K562 (cell line): ENCODE data around the gene SEMA6B. TPM values are rescaled to one million over a fixed set of nuclear protein-coding genes. Genes with fewer than 3 reads are reported as not detected.

Source experiments
- CTBP1 ChIP-seq: fragments of 450-650 bp; IDR thresholded peaks from 2 replicates; pipeline ENCODE4 v1.6.1; 2016; ENCODE audit warnings: borderline replicate concordance
- MAFK ChIP-seq: IDR thresholded peaks from 2 replicates; pipeline ENCODE4 v1.6.1; 2011; ENCODE audit warnings: low read length, improper control_type of control experiment
- NCOA4 ChIP-seq: fragments of 450-650 bp; IDR thresholded peaks from 2 replicates; pipeline ENCODE4 v1.6.1; 2018; ENCODE audit warnings: mild to moderate bottlenecking; ENCODE audit not compliant: partially characterized antibody
- NCOR1 ChIP-seq: fragments of 450-650 bp; IDR thresholded peaks from 2 replicates; pipeline ENCODE4 v1.6.1; 2016; ENCODE audit warnings: mild to moderate bottlenecking, moderate library complexity
- NR2F6 ChIP-seq: fragments of 450-650 bp; formaldehyde crosslinking; IDR thresholded peaks from 2 replicates; pipeline ENCODE4 v1.4.0; 2020; ENCODE audit warnings: mild to moderate bottlenecking
- RBBP5 ChIP-seq: fragments of 200-600 bp; sonication (generic); IDR thresholded peaks from 2 replicates; pipeline ENCODE4 v1.6.1; 2012; ENCODE audit warnings: borderline replicate concordance, mild to moderate bottlenecking, low read length, control low read depth, inconsistent platforms; ENCODE audit not compliant: insufficient read depth, poor library complexity, severe bottlenecking
- RBM14 ChIP-seq: fragments of 200-400 bp; formaldehyde crosslinking; IDR thresholded peaks from 2 replicates; pipeline ENCODE4 v1.6.1; 2018; ENCODE audit warnings: low read depth, mild to moderate bottlenecking, low read length, moderate library complexity, borderline replicate concordance; ENCODE audit not compliant: insufficient read depth
- SMARCA4 ChIP-seq: fragments of 450-650 bp; IDR thresholded peaks from 2 replicates; pipeline ENCODE4 v1.6.1; 2016
- TAF1 ChIP-seq: IDR thresholded peaks from 2 replicates; pipeline ENCODE4 v1.6.1; 2011; ENCODE audit warnings: mild to moderate bottlenecking, low read length, moderate library complexity; ENCODE audit not compliant: insufficient read depth, control insufficient read depth, severe bottlenecking; ENCODE audit errors: extremely low read depth
- TCF3 ChIP-seq: sonication (generic); formaldehyde crosslinking; IDR thresholded peaks from 2 replicates; pipeline ENCODE4 v1.4.0; 2020; ENCODE audit warnings: mild to moderate bottlenecking, missing genetic modification reagents
- ZBTB40 ChIP-seq, 2 experiments: fragments of 450-650 bp in 1 of 2; sonication (generic) in 1 of 2; formaldehyde crosslinking in 1 of 2; IDR thresholded peaks; 2 replicates each; pipeline versions ENCODE4 v1.7.1 to v1.9.0; 2016 to 2022; ENCODE audit warnings: inconsistent platforms in 1 of 2, mild to moderate bottlenecking in 1 of 2, missing genetic modification reagents in 1 of 2
- ZNF584 ChIP-seq: fragments of 200-800 bp; sonication (Bioruptor generic); IDR thresholded peaks from 2 replicates; pipeline ENCODE4 v1.6.1; 2016; ENCODE audit warnings: low read depth, mild to moderate bottlenecking, missing genetic modification characterization, missing compliant biosample characterization
- polyA plus RNA-seq, 8 experiments: library from polyadenylated mRNA; depleted of rRNA in 4 of 8; stranded (reverse) in 5 of 8; unstranded in 3 of 8; fragments of >200 nt; fragmentation: Nextera tagmentation in 2 of 8; fragmentation: Illumina TruSeq in 1 of 8; extraction: Ambion mirVana in 2 of 8; extraction: Trizol in 1 of 8; gene quantifications; 2 replicates each; pipeline versions ENCODE4 v1.2.1 to v1.2.3, GENCODE V29; 2011 to 2014; ENCODE audit warnings: inconsistent platforms in 1 of 8, missing spikeins in 1 of 8
- total RNA-seq, 7 experiments: library from RNA; depleted of rRNA in 6 of 7; stranded (reverse); fragments of >200 nt in 6 of 7; fragmentation: Illumina TruSeq in 2 of 7; extraction: Trizol in 2 of 7; gene quantifications; 2 replicates each; pipeline versions ENCODE4 v1.2.1 to v1.2.3, GENCODE V29; 2011 to 2021; ENCODE audit warnings: low replicate concordance in 1 of 7
- TF ChIP-seq, protein P1 (sequence below): fragments of 200-800 bp; sonication (Bioruptor generic); IDR thresholded peaks from 2 replicates; pipeline ENCODE4 v1.6.1; 2017; ENCODE audit warnings: missing genetic modification characterization, missing compliant biosample characterization
- TF ChIP-seq, protein P2 (sequence below): IDR thresholded peaks from 2 replicates; pipeline ENCODE4 v1.6.1; 2014; ENCODE audit warnings: antibody characterized with exemption

SEMA6B gene
- total and polyA plus RNA-seq, 9 of the 15 experiments (the other 6 are each of a cell fraction or from before 2014, with no cell fraction given), result 0.65 to 4.6 (median 2.5) TPM; not detected in 2

- TF ChIP-seq ZBTB40 (IDR thresholded peaks at IDR 0.05) (peak; percentile 76), ZBTB40 (CRISPR knock-in tag; IDR thresholded peaks at IDR 0.05) (no peak), TAF1 (peak; percentile 56), SMARCA4 (0 out of 2 replicates have a peak, but pooled peaks have one; percentile 39), RBBP5 (peak; percentile 49), MAFK (no peak), NCOR1 (no peak), RBM14 (no peak), CTBP1 (peak; percentile 59), TCF3 (CRISPR knock-in tag) (peak; percentile 5), NCOA4 (no peak), NR2F6 (CRISPR knock-in tag) (no peak), ZNF584 (0 out of 2 replicates have a peak, but pooled peaks have one; percentile 71)
- TF ChIP-seq, protein P1, sequence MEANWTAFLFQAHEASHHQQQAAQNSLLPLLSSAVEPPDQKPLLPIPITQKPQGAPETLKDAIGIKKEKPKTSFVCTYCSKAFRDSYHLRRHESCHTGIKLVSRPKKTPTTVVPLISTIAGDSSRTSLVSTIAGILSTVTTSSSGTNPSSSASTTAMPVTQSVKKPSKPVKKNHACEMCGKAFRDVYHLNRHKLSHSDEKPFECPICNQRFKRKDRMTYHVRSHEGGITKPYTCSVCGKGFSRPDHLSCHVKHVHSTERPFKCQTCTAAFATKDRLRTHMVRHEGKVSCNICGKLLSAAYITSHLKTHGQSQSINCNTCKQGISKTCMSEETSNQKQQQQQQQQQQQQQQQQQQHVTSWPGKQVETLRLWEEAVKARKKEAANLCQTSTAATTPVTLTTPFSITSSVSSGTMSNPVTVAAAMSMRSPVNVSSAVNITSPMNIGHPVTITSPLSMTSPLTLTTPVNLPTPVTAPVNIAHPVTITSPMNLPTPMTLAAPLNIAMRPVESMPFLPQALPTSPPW (CRISPR knock-in tag), result peak; percentile 77
- TF ChIP-seq, protein P2, sequence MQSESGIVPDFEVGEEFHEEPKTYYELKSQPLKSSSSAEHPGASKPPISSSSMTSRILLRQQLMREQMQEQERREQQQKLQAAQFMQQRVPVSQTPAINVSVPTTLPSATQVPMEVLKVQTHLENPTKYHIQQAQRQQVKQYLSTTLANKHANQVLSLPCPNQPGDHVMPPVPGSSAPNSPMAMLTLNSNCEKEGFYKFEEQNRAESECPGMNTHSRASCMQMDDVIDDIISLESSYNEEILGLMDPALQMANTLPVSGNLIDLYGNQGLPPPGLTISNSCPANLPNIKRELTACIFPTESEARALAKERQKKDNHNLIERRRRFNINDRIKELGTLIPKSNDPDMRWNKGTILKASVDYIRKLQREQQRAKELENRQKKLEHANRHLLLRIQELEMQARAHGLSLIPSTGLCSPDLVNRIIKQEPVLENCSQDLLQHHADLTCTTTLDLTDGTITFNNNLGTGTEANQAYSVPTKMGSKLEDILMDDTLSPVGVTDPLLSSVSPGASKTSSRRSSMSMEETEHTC, result no peak
These were observed 19.5 kb downstream of the SEMA6B start, which contains the start of gene LRG1 (continued) for GRCh38 chr19:4539693-4540581.
